ENCODE data around the gene TMPRSS6. TPM values are rescaled to one million over a fixed set of nuclear protein-coding genes. Genes with fewer than 3 reads are reported as not detected.

TMPRSS6 gene
- total RNA-seq: not detected

DNA sequence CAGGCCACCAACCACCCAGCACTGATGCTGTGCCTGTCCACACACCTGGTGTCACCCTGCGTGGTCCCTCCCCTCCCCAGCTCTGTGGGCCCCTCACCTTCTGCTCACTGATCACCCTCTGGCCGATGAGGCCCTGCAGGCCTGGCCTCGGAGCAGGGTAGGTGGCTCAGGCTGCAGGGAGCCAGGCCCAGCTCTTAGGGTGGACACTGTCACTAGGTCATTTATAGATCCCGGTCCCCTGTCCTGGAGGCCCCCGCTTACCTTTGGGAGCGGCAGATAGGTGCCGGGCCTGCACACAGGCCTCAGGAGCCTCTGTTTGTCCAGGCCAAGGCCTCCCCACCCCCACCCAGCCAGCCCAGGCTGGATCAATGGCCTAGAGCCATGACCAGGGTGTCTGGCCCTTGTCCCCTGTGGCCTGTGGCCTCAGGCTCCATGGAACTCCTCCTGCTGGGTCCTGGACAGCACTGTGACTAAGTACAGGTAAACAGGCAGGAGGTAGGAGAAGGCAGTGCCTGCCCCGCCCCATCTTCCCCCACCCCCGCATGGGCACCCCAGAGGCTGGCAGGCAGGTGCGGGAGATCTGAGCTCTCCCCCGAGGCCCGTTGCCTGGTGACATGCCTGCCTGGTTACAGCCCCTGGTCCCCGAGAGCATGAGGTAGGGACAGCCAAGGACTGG, at the start of gene TMPRSS6:
Gene TMPRSS6 (minus strand): TSS at position 472 of the 676 bp plus-strand sequence. CDS start 6,296 bp downstream, outside the sequence.
- no peak for DNase-seq

- DNase-seq: no peak
Measured at GRCh38 chr22:37158963-37159290, 49.4 kb upstream of the TMPRSS6 start.

GRCh38 chr22:37157516-37158285, 48.2 kb upstream of the TMPRSS6 start:
- no peak for DNase-seq

DNA sequence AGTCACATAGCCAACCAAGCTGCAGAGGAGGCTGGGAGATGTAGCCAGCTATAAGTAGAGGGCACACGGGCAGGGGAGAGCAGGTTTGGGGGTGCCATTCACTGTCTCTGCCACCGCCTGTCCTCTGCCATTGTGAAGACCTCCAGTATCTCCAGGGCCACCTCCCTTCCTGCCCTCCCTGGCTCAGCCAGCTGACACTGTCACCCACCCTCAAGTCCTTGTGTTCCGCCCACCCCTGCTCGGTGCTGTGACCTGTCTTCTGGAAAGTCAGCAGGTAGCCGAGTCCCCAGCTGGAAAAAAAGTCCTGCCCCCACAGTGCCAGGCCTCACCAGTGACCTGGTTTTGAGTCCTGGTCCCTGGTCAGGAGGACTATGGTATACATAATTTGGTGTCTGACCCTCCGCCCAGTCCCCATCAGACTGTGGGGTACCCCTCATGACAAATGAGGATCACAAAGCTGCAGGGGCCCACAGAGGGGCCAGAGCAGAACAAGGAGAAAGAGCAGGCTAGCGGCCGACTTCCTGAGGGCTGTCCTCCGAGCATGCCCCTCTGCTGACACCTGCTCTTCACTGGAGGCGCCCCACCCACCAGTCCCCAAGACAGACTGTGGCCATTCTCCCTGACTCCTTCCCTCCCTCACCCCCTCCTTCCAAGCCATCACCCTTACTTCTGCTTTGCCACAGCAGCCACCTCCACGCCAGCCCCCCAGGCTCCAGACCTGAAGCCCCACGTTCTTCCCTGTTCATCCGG, 47.3 kb upstream of the TMPRSS6 start:
- DNase-seq: no peak

- no peak for DNase-seq
Measured at GRCh38 chr22:37155971-37156370, 46.5 kb upstream of the TMPRSS6 start.

- no peak for DNase-seq
Measured at GRCh38 chr22:37154925-37155712, 45.6 kb upstream of the TMPRSS6 start.

- DNase-seq: no peak
Measured at GRCh38 chr22:37153901-37154300, 44.4 kb upstream of the TMPRSS6 start.

- no peak for DNase-seq
Measured at GRCh38 chr22:37151401-37151800, 41.9 kb upstream of the TMPRSS6 start.

DNA sequence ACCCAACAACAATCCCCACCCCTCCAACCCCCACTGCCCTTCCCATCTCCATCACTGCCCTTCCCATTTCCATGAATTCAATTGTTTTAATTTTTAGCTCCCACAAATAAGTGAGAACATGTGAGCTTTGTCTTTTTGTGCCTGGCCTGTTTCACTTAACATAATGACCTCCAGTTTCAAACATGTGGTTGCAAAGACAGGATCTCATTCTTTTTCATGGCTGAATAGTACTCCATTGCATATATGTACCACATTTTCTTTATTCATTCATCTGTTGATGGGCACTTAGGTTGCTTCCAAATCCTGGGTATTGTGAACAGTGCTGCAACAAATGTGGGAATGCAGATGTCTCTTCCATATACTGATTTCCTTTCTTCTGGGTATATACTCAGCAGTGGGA, 41.2 kb upstream of the TMPRSS6 start:
- no peak for DNase-seq

- DNase-seq: no peak
Measured at GRCh38 chr22:37148742-37149665, 39.5 kb upstream of the TMPRSS6 start.

DNA sequence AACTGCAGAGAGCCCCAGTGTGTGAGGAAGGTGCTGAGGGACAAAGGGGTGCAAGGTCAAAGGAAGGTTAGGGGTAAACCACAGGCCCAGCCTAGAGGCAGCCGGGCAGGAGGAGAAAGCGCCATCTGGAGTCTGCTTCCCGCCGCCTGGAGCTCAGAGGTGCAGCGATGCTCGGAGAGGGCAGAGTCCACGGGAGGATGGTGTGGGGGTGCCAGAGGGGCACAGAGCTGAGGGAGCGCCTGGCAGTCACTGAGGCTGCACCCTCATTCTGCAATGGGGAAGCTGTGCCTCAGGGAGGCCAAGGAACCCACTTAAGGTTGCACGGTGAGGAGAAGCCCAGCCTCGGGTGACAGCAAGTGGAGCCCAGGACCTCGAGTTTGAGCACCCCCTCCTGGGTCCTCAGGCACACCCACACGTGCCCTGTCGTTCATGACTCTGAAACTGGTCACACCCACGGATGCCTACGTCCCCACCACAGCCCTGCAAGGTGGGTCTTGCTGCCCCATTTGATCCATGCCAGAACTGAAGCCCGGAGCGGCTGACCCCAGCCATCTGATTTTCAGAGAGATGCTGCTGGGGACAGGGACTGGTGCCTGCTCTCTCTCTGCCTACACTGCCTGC, 38.6 kb upstream of the TMPRSS6 start:
- no peak for DNase-seq

DNA sequence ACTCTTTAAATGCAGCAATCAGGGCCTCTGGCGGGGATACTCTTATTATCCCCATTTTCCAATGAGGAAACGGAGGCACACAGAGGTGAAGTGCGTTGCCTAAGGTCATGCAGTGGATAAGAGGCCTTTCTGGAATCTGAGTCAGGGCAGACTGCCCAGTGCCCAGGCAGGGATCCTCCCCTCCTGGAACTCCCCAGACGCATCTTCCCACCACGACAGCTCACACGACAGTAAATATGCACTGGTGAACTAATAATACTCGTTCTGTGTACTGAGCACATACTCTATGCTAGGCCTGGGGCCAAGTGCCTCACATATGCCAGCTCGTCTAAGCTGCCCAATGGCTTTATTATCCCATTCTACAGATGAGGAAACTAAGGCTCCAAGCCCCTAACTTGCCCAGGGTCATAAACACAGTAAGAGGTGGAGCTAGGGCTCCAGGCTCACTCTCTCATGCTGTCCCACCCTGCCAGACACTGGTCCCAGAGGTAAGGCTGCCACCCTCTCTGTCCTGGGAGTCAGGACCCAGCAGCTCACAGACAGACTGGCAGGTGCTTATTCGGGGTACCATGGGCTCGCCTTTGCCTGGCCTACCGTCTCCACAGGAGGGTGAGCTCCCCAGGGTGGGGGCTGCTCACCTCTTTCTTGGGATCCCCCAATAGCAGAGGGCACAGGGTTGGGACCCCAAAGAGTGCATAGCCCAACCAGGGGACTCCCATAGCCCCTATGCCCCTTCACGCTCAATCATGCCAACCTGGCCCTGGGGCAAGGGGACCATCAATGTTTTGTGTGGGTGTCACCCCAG, 37.9 kb upstream of the TMPRSS6 start:
- no peak for DNase-seq

DNA sequence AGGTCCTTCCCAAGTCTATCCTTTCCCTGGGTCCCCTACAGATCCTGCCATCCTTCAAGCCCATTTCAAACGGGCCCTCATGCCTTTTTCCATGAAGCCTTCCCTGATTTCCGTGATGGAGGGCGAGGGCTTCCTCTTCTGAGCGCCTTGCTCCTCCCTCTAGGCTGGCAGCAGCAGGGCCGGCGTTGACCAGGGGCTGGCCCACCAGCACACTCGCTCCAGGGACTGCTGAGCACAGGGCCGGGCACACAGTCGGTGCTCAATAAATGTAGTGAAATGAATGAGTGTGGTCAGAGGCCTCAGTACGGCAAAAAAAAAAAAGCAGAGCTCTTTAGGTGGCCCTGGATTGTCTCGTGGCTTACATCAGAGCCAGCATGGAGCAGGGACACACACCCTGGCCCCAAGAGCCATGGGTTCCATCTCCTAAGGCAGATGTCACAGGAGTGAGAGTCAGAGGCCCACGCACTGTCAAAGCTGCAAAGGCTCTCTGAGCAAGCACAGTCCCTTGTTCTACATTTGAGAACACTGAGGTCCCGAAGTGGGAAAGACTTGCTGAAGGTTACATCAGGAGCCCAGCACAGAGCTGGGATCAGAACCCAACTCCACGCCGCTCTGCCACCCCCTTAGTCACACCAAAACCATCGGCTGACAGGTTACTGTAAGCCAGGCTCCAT, 37.1 kb upstream of the TMPRSS6 start:
- no peak for DNase-seq

GRCh38 chr22:37146051-37146385, 36.5 kb upstream of the TMPRSS6 start:
- DNase-seq: no peak

GRCh38 chr22:37145180-37146050, 35.9 kb upstream of the TMPRSS6 start:
- DNase-seq: no peak

GRCh38 chr22:37144180-37144554, 34.7 kb upstream of the TMPRSS6 start:
- no peak for DNase-seq

GRCh38 chr22:37141971-37142370, 32.5 kb upstream of the TMPRSS6 start:
- DNase-seq: no peak

DNA sequence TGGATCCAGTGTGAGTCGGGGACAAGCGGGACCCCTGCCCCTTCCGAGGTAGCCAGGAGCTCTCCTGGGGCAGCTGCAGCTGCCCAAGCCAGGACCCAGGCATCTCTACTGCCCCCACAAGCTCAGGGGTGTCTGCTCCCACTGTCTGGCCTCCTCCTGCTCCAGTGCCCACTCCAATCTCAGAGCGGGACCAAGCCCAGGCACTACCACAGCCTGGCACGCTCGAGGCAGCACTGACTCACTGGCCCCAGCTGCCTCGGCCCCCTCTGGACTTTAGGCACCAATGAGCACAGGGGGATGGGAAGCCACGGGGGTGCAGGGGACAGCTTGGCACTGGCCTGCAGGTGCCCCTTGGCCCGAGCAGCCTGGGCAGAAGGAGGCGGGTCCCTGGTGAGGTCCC, 32.0 kb upstream of the TMPRSS6 start:
- no peak for DNase-seq
